Measurements from ENCODE around the gene NME7.
"Not testable (repeated sequence)": the region's sequence is repeated elsewhere in the genome, so short reads cannot be mapped to it uniquely, and the experiment has no call there.

Gene NME7

DNA sequence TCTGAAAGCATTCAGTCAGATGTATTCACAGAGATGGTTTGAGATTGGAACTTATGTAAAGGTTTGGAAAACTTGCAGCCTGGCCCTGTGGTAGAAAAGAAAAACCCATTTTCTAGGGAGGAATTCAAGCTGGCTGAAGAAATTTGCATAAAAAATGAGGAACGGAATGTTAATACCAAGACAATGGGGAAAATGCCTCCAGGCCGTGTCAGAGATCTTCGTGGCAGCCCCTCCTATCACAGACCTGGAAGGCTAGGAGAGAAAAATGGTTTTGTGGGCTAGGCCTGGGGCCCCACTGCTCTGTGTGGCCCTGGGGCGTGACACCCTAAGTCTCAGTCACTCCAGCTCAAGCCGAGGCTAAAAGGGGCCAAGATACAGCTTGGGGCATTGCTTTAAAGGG lies 26.7 kb downstream of the NME7 start:
- DNase-seq, result no peak

GRCh38 chr1:169339773-169340172 lies 27.8 kb downstream of the NME7 start:
- no peak for DNase-seq

DNA sequence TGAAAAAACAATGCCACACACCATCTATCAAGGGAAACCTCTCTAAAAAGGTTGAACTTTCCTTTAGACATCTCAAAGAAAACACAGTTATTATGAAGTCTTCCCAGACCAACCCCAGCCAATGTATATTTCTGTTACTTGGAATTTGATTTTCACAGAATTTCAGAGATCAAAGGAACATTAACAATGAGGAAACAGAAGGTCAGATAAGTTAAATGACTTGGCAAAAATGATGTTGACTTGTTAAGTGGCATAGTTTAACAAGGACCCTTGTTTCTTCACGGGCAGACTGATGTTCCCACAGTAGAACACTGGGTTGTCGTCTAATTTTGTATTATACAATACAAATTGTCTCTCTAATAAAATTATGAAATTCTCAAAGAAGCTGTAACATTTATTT lies 29.0 kb downstream of the NME7 start:
- no peak for DNase-seq

- DNase-seq, result not testable (repeated sequence)
These were observed 30.5 kb downstream of the NME7 start for GRCh38 chr1:169336947-169337715.

GRCh38 chr1:169334727-169335126 lies 32.9 kb downstream of the NME7 start:
- not testable (repeated sequence) for DNase-seq

DNA sequence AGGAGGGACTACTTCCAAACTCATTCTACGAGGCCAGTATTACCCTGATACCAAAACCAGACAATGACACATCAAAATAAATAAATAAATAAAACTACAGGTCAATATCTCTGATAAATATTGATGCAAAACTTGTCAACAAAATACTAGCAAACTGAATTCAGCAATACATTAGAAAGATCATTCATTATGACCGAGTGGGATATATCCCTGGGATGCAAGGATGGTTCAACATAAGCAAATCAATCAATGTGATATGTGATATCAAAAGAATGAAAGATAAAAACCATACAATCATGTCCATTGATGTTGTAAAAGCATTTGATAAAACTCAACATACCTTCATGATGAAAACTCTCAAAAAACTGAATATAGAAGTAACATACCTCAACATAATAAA lies 36.7 kb downstream of the NME7 start:
- no peak for DNase-seq

GRCh38 chr1:169329383-169329782 lies 38.2 kb downstream of the NME7 start:
- DNase-seq, result no peak

- no peak for DNase-seq
These were observed 39.7 kb downstream of the NME7 start for GRCh38 chr1:169327875-169328274.

- no peak for DNase-seq
These were observed 40.7 kb downstream of the NME7 start for GRCh38 chr1:169326956-169327268.

DNA sequence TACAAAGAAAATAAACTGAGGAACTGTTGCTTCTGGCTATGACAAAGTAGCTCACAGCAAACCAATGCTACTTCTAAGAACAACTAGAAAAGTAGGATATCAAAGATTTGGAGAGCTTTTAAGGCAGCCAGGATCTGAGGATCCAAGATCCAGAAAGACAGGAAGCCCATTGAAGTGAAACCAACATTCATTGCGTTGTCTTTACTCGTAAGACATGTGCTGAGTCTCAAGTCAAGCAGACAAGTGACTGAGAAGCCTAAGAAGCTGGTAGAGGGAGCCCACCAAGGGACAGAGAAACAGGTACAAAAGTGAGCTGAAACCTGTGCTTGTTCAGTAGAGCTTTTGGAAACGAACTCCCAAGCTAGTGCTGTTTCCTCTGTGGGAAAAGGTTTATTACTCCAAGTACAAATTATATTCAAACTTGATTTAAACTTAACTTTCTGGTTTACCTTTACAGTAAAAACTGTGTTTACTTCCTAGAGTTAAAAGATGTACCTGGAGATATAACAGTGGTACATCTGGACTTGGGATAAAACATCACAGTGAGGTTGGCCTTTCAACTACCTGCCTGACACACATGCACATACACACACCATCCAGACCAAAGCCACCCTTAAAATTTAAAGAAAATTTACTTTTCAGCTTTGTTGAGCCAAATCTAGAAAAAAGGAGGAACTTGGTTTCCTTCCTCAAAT lies 41.2 kb downstream of the NME7 start:
- DNase-seq, result no peak

DNA sequence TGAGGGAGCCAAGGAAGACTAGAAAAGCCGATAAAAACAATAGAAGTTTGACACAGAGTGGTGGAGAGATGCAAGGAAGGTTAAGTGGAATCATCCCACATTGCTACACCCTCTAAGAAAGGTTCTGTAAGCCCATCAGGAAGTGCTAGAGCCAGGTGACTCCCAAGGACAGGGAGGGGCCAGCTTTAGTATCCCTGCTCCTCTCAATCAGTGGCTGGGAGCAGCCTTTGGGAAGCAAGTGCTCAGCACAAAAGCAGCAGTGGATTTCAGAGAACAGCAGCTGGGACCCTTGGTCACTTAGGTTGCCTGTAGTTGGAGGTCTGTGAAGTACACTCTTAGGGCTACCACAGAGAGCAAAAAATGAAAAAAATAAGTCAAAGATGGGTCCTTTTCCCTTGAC lies 42.5 kb downstream of the NME7 start:
- DNase-seq, result no peak

- no peak for DNase-seq
These were observed 45.5 kb downstream of the NME7 start for GRCh38 chr1:169322138-169322537.

DNA sequence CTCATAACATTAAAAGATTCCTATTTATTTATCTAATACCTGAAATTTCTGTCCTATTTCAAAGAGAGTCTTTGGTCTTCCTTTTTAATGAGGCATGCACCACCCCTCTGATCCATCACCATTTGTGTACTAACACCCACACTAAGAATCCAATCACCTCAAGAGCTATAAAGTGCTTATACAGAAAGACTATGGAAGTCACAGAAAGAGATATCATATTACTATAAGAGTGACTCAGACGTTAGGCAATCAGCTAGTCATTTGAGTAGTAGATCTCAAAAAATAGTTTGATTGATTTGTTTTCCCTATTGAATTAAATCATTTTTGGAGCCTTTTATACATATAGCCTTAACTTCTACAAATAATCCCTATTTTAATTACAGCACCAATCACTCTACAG lies 46.1 kb downstream of the NME7 start:
- DNase-seq, result no peak

GRCh38 chr1:169318536-169319244 lies 48.9 kb downstream of the NME7 start:
- no peak for DNase-seq

- no peak for DNase-seq
These were observed 51.0 kb downstream of the NME7 start for GRCh38 chr1:169316556-169316955.

- peak; percentile 7 to 24 for DNase-seq
These were observed 55.3 kb downstream of the NME7 start for GRCh38 chr1:169312084-169312954.

DNA sequence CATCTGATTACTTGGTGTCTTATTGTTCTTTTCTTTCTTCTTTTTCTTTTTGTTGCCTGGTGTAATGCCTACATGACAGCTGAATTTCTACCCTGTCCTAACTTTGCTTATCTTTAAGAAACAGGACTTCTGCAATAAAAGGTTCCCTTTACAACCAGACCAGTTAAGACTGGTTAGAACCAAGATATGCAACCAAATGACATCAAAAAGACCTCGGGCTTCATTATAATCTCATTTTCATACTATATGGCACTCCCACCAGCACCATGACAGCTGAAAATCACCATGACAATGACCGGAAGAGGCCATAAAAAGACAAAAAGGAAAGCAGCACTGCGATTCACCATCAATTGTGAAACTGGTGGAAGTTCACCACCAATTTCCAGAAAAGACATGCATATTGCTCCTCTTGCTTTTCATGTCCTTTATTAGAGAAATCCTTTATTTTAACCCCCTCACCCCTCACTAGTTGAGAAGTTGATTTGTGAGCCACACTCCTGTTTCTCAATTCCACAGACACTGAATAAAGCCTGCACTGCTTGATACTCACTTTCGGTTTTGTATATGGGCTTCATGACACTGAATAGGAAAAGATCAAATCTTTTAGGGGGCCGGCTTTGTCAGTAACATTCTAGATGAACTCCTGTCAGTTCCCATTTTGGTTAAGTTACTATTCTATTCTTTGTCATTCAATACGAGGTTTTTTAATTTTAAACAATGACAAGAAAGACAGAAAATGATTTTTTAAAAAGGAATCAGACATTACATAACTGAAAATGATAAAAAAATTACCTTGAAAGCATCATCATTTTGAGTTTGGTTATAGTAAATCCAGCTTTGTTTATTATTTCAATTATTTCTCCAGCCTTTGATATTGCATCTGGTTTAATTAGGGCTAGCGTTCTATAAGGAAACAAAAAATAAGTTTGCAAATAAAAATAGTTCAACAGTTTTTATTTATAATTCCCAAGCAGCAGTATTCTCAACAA lies 58.1 kb downstream of the NME7 start:
- DNase-seq, result no peak

GRCh38 chr1:169308313-169309039 lies 59.1 kb downstream of the NME7 start:
- DNase-seq, result no peak

DNA sequence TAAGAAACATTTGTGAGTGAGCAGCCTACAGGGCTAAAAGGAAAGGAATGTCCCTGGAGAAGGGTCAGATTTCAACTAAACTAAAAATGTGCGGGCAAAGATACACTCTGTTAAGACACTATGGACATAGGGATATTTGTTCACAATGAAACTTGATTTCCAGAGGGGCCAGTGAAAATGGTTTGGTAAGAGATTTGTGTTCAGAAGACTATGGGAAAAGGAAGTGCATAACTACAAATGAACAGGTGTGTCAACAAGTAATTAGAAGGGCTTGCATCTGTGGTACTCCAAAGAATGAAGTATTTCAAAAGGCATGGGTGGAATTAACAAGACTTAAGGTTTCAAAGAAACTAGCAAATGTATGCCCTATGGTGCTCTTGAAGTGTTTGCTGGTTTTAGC lies 60.4 kb downstream of the NME7 start:
- no peak for DNase-seq

DNA sequence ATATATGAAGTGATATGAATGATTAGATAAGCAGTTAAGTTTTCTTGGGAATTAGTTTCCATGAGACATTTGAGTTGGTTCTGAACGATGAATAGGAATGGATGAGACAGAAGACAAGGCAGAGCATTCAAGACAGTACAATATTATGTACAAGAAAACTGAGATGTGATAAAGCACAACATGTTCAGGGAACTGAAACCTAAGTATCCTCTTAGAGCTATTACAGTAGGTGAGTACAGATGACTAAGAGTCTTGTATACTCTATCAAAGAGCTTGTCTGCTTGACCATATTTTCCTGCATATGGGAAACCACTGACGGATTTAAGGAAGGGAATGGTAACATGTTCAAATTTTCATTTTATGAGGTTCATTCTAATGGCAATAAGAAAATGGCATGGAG lies 61.6 kb downstream of the NME7 start:
- DNase-seq, result no peak

- no peak for DNase-seq
These were observed 62.2 kb downstream of the NME7 start for GRCh38 chr1:169305356-169305755.
